ENCODE results near the gene RGS4. TPM values are rescaled to one million over a fixed set of nuclear protein-coding genes. Genes with fewer than 3 reads are reported as not detected.

The RGS4 gene
- total RNA-seq, 1 donor from 2014 or later, result 6.9 TPM

- no peaks in the 10 kb centered on the region for H3K27me3 ChIP-seq
- H3K4me3 ChIP-seq, result no peak overlapping the region
- no peaks in the 10 kb centered on the region for H3K4me1 ChIP-seq
- intact Hi-C loops (cut with DNase I), result loop anchor here (10.0 kb wide), 1 partner anchor 103 kb away; no protein-coding TSS in a partner anchor
- TF ChIP-seq CTCF (IDR thresholded peaks at IDR 0.05) (peak in 1 of 3 experiments; percentile 38), POLR2AphosphoS5 (IDR thresholded peaks at IDR 0.05; ENCODE audit: insufficient read depth in 1 of 2, low read depth in 1 of 2) (no peak)
- H3K36me3 ChIP-seq, result no peaks in the 10 kb centered on the region
- no peak for DNase-seq (ENCODE audit: extremely low spot score in 2 of 2)
- no peak overlapping the region for H3K27ac ChIP-seq
- H3K9me3 ChIP-seq, result no peaks in the 10 kb centered on the region
Measured at GRCh38 chr1:163071405-163072255, 2.5 kb downstream of the RGS4 start.

- intact Hi-C loops (cut with DNase I), result loop anchor here (10.0 kb wide), 1 partner anchor 102 kb away; no protein-coding TSS in a partner anchor
- Histone ChIP-seq H3K27ac (no peak overlapping the region), H3K27me3 (no peaks in the 10 kb centered on the region), H3K4me3 (no peak overlapping the region), H3K4me1 (no peaks in the 10 kb centered on the region), H3K36me3 (no peaks in the 10 kb centered on the region), H3K9me3 (no peaks in the 10 kb centered on the region)
- no peak for TF ChIP-seq CTCF (IDR thresholded peaks at IDR 0.05)
- no peak for TF ChIP-seq POLR2A (IDR thresholded peaks at IDR 0.05)
- no peak for TF ChIP-seq POLR2AphosphoS5 (IDR thresholded peaks at IDR 0.05; ENCODE audit: insufficient read depth in 1 of 2, low read depth in 1 of 2)
- no peak for DNase-seq (ENCODE audit: extremely low spot score in 2 of 2)
Measured at GRCh38 chr1:163072658-163073057, 3.5 kb downstream of the RGS4 start.

- Histone ChIP-seq H3K27me3 (no peaks in the 10 kb centered on the region), H3K27ac (no peak overlapping the region), H3K4me1 (no peaks in the 10 kb centered on the region), H3K9me3 (no peaks in the 10 kb centered on the region), H3K4me3 (no peak overlapping the region), H3K36me3 (no peaks in the 10 kb centered on the region)
- DNase-seq (ENCODE audit: extremely low spot score in 2 of 2), result no peak
- intact Hi-C loops (cut with DNase I), result loop anchor here (10.0 kb wide), 1 partner anchor 101 kb away; no protein-coding TSS in a partner anchor
- no peak for TF ChIP-seq POLR2A (IDR thresholded peaks at IDR 0.05)
- TF ChIP-seq POLR2AphosphoS5 (IDR thresholded peaks at IDR 0.05; ENCODE audit: insufficient read depth in 1 of 2, low read depth in 1 of 2), result no peak
- TF ChIP-seq CTCF (IDR thresholded peaks at IDR 0.05), result no peak
Measured at GRCh38 chr1:163074004-163074403, 4.8 kb downstream of the RGS4 start.

GRCh38 chr1:163074716-163075284, 5.6 kb downstream of the RGS4 start:
- DNase-seq (ENCODE audit: extremely low spot score in 2 of 2), result no peak
- intact Hi-C loops (cut with DNase I), result loop anchor here (10.0 kb wide), 1 partner anchor 100 kb away; no protein-coding TSS in a partner anchor
- Histone ChIP-seq H3K27ac (no peak overlapping the region), H3K9me3 (no peaks in the 10 kb centered on the region), H3K36me3 (no peaks in the 10 kb centered on the region), H3K4me3 (no peak overlapping the region), H3K27me3 (no peaks in the 10 kb centered on the region), H3K4me1 (no peaks in the 10 kb centered on the region)
- no peak for TF ChIP-seq POLR2A (IDR thresholded peaks at IDR 0.05)
- TF ChIP-seq CTCF (IDR thresholded peaks at IDR 0.05), result no peak
- TF ChIP-seq POLR2AphosphoS5 (IDR thresholded peaks at IDR 0.05; ENCODE audit: insufficient read depth in 1 of 2, low read depth in 1 of 2), result no peak
